HG03571 (cell line): ENCODE results near the gene LRP8.

Experiments
- ATAC-seq: cut with Tn5 transposase; IDR thresholded peaks from one replicate; pipeline ENCODE4 v1.9.1; 2021; ENCODE audit not compliant: unreplicated experiment

The LRP8 gene

GRCh38 chr1:53266038-53266437 is 61.8 kb downstream of the LRP8 start:
- no peak for ATAC-seq

- no peak for ATAC-seq
These were observed 62.3 kb downstream of the LRP8 start for GRCh38 chr1:53265581-53265980.

- no peak for ATAC-seq
These were observed 63.8 kb downstream of the LRP8 start for GRCh38 chr1:53264048-53264447.

GRCh38 chr1:53262000-53262399 is 65.9 kb downstream of the LRP8 start:
- ATAC-seq: no peak

- no peak for ATAC-seq
These were observed 67.1 kb downstream of the LRP8 start for GRCh38 chr1:53260631-53261247.

- no peak for ATAC-seq
These were observed 67.9 kb downstream of the LRP8 start for GRCh38 chr1:53259932-53260331.

- ATAC-seq: no peak
These were observed 69.7 kb downstream of the LRP8 start for GRCh38 chr1:53258216-53258615.

GRCh38 chr1:53257454-53258081 is 70.3 kb downstream of the LRP8 start:
- ATAC-seq: no peak

GRCh38 chr1:53256511-53257453 is 71.1 kb downstream of the LRP8 start:
- no peak for ATAC-seq

- no peak for ATAC-seq
These were observed 72.8 kb downstream of the LRP8 start for GRCh38 chr1:53255031-53255430.

- ATAC-seq: no peak
These were observed 73.7 kb downstream of the LRP8 start for GRCh38 chr1:53254011-53254640.

GRCh38 chr1:53250325-53250724 is 77.5 kb downstream of the LRP8 start:
- no peak for ATAC-seq

GRCh38 chr1:53249706-53250105 is 78.2 kb downstream of the LRP8 start:
- no peak for ATAC-seq

- ATAC-seq: no peak
These were observed 81.4 kb downstream of the LRP8 start for GRCh38 chr1:53246261-53247134.

GRCh38 chr1:53244141-53244540 is 83.7 kb downstream of the LRP8 start:
- no peak for ATAC-seq

GRCh38 chr1:53242381-53242780 is 85.5 kb downstream of the LRP8 start:
- no peak for ATAC-seq

GRCh38 chr1:53241828-53242227 is 86.0 kb downstream of the LRP8 start:
- ATAC-seq: no peak

- ATAC-seq: peak; percentile 98
These were observed 89.4 kb downstream of the LRP8 start, which contains the start of gene MAGOH for GRCh38 chr1:53238197-53239155. Gene MAGOH, minus strand, starts transcription at chr1:53238518. Its CDS starts 70 bp downstream, at chr1:53238448.

- no peak for ATAC-seq
These were observed 90.2 kb downstream of the LRP8 start for GRCh38 chr1:53237638-53238037.
